Loucy (cell line): ENCODE results near the gene GNB5.

Experiments
- EZH2phosphoT487 ChIP-seq: fragments of 200-600 bp; IDR thresholded peaks from 2 replicates; pipeline ENCODE4 v1.6.1; 2018; ENCODE audit warnings: antibody characterized with exemption, mild to moderate bottlenecking, moderate library complexity, borderline replicate concordance
- TF ChIP-seq, protein P1 (sequence below): fragments of 200-600 bp; sonication (generic); conservative IDR thresholded peaks from 2 replicates; pipeline ENCODE4 v1.5.1; 2014; ENCODE audit warnings: mild to moderate bottlenecking, antibody characterized with exemption, low read length

DNA sequence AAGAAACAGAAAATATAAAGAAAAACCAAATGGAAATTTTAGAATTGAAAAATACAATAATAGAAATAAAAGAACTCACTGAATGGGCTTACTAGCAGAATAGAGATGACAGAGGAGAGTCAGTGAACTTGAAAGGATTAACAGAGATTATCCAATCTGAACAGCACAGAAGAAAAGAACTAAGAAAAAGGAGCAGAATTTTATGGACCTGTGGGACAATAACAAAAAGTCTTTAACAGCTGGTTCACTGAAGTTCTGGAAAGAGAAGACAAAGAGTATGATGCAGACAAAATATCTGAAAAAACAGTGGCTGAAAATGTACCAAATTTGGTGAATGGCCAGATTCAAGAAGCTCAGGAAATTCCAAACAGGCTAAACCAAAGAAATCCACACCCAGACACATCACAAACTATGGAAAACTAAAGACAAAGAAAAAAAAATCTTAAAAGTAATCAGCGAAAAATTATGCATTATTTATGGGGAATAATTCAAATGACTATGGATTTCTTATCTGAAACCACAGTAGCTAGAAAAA is 9.7 kb upstream of the GNB5 start:
- TF ChIP-seq, protein P1, sequence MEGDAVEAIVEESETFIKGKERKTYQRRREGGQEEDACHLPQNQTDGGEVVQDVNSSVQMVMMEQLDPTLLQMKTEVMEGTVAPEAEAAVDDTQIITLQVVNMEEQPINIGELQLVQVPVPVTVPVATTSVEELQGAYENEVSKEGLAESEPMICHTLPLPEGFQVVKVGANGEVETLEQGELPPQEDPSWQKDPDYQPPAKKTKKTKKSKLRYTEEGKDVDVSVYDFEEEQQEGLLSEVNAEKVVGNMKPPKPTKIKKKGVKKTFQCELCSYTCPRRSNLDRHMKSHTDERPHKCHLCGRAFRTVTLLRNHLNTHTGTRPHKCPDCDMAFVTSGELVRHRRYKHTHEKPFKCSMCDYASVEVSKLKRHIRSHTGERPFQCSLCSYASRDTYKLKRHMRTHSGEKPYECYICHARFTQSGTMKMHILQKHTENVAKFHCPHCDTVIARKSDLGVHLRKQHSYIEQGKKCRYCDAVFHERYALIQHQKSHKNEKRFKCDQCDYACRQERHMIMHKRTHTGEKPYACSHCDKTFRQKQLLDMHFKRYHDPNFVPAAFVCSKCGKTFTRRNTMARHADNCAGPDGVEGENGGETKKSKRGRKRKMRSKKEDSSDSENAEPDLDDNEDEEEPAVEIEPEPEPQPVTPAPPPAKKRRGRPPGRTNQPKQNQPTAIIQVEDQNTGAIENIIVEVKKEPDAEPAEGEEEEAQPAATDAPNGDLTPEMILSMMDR: no peak
- TF ChIP-seq EZH2phosphoT487: no peak
